Measurements from ENCODE around the gene GSTM3.
"Not testable (repeated sequence)": the region's sequence is repeated elsewhere in the genome, so short reads cannot be mapped to it uniquely, and the experiment has no call there.

Gene GSTM3

DNA sequence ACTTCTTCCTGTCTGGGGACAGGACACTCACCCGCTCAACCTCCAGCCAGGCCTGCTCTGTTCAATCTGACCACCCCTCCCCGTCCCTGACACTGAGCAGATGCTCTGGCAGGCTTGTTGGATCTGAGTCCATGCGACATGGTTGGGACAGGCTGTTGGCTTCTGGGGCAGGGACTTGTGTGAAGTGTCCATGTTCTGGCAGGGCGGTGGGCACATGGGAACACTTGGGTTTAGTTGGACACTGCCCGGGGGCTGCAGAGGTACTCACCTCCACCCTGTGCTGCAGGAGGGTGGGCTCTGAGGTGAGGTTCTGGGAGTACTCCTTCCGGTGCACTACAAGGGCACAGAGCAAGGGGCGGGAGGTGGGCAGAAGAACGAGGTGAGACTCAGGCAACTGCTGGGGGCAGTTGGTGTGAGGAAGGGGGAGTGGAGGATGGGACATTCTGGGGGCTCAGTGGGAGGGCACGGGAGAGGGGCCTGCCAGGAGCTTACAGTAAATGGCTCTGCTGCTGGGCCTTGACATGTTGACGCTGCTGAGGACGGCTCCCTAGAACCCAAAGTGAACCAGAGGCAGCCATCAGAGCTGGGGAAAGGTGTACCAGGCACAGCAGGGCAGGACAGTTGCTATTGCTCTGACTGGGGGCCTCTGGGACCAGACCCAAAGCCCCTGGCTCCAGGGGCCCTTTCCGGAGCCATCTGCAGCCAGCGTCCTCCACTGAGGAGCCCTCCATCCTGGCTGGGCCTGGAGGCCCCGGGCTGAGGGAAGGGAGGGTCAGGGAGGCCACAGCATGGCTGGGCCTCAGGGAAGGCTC, 20.6 kb upstream of the GSTM3 start:
- no peak for DNase-seq

DNA sequence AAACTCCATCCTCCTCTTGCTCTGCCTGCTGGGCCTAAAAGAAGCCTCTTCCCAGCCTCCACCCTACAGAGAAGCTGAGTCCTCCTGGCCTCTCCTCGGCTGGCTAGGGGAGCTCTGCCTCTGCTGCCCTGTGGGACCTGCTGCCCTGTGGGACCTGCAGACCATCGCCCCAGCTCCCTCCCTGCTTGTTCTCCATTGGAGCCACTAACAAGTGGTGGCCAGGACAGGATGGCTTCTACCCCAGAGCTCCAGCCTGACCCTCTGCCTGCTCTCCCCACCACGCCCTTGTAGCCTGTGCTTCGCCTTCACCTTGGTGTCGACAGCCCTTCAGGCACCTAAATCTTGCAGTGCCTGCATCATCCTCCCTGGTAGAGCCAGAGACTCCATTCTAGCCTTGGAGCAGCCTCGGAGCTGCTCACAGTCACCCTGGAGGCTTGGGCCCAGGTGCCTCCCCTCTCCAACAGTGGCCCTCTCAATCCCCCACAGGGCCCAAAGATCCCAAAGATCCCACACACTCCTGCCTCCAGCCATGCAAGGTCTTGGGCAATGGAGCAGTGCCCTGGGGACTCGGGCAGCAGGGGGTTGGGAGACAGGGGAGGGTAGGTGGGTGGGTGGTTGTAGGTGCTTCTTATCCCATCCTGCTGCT, 19.9 kb upstream of the GSTM3 start:
- DNase-seq: no peak

DNA sequence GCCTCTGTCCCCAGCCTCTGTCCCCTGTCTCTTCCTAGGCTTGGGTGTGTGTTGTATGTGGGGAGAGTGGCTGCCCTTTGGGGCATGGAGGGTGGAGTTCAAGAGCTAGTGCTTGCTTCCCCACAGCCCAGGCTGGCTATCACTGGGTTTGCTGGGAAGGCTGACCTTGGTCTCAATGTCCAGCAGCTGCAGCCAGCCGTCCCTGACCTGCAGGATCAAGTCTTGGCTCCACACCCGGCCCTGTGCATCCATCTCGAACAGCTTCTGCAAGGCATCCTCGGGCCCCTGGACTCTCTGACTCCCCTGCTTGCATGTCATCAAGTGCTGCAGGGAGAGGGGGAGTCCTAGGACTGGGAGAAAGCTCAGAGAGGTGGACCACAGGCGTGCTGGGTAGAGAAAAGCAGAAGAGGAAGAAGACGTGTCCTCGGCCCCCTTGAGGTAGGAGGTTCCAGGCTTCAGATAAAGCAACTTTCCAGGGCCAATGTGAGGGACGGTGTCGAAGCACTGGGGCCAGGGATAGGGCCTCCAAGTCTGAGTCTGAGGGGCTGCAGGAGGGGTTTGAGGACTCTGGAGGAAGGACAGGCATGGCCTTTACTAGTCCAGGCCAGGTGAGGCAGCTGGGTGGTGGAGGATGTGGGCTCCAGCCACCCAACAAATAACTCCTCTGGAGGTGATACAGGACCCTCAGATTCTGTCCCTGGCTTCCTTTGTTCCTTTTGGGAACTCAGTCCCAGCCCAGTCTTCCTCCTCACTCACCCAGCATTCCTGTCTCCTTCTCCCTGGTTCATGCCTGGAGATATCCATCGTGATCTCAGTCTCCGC, 18.9 kb upstream of the GSTM3 start:
- DNase-seq: no peak

DNA sequence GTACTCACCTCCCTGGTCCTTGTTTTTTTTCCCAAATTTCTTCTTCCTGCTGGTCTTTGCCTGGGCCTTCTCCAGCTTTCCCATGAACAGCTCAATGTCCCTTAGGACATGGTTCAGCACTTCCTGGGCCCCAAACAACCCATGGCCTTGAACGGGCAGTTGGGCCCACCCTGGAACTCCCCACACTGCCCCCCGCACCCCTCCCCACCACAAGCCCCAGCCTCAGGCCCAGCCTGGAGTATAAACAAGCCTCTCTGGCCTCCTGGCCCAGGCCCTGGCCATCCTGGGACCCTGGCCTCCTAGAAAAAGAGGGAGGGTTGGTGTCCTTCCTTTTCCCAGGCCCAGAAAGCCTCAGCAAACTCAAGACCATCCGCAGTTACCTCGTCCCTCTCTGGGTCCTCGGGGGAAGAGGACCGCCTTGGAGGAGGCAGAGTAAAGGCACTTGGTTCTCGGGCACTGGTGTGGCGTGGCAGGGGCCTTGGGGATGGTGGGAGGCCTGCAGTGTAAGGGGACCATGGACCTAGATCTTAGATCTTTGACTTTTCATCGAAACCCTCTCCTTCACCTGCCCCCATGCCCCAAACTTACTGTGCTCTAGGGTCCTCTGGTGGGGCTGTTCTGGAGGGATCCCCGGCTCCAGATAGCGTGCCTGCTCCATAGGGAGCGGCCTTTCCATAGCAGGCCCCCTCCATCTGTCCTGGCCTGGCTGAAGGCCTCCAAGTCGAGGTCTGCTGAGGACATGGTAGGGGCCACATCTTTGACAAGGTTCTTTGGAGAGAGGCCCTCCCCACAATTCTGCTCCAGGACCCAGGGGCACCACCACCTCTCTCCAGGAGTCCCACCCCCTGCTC, 17.3 kb upstream of the GSTM3 start:
- DNase-seq: no peak

DNA sequence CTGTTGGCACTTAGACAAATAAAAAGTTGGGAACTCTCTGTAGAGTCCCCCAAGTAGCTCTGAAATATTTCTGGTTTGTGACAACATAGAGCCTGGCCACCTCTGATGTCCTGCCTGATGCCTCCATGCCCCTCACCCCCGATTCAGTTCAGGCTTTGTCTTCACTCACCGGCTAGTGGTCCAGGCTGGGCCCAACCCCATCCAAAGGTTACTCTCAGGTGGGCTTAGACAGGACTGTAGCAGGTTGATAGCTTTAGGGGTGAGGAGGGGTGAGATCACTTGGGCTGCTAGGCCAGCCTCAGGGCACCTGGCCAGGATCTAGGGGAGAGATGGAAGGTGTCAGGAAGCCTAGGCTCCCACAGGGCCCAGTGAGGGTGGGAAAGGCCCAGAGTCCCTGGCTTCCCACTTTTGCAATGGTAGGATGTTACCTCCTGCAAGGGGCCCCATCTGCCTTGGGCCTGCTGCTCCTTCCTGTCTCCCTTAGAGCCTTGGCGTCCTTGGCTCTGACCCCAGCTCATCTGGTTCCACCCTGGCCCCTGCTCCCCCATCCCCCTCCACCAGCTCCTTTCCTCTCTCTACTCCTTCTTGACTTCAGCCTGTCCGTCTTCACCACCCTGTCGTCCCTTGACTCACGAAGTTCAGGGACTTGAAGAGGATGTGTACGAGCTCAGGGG, 16.1 kb upstream of the GSTM3 start:
- DNase-seq: no peak

DNA sequence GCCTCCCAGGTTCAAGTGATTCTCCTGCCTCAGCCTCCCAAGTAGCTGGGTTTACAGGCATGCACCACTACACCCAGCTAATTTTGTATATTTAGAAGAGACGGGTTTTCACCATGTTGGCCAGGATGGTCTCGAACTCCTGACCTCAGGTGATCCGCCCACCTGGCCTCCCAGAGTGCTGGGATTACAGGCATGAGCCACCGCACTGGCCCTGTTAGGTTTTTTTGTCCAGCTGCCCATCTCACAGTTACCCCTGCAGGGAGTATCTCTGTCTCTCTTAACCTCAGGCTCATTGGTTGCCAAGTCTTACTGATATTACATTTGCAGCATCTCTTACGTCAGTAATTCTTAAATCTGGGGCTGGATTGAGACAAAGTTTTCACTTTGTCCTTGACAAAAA, 15.5 kb upstream of the GSTM3 start:
- not testable (repeated sequence) for DNase-seq

DNA sequence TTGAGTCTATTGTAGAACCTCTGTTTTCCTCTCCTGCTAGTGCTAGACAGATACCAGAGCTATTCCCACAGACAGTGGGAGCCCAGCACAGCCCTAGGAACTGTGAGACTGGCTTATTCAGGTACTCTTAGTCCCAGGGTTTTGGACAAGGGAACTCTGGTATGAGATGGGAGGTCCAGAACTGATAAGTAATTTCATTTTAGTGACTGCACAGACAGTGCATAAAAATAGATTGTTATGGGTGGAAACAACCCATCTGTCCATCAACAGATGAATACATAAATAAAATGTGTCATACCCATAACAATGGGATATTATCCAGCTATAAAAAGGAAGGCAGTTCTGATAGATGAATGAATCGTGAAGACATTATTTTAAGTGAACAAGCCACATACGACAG, 13.9 kb upstream of the GSTM3 start:
- no peak for DNase-seq

DNA sequence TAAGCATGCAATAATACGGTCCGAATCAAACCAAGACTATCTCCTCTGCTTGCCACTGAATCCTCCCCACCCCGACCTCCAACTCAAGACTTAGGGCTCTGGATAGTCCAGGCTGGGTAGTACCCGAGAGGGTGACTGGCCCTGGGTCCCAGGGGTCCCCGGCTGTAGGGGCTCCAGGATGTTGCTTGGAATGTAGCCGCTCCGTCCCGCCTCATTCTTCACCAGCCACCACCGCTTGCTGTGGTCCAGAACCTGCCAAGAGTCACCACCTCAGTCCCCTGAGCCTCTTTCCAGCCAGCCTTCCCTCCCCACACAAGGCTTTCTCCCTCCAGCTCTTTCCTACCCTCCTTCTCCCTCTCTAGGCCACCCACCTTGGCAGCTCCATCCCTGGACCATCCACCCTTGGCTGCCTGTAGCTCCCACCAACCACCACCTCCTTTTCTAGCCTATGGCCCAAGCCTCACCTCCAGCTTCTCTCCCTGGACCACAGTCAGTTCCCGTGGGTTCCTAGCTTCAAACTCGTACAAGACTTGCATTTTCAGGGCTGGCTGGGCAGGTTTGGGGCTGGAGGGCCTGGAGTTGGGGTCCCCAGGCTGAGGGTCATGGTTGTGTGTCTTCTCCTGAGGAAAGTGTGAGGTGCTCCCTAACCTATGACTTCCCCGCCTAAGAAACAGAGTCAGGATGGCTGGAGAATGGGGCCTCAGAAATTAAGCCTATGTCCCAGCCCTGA, 10.9 kb upstream of the GSTM3 start:
- no peak for DNase-seq

DNA sequence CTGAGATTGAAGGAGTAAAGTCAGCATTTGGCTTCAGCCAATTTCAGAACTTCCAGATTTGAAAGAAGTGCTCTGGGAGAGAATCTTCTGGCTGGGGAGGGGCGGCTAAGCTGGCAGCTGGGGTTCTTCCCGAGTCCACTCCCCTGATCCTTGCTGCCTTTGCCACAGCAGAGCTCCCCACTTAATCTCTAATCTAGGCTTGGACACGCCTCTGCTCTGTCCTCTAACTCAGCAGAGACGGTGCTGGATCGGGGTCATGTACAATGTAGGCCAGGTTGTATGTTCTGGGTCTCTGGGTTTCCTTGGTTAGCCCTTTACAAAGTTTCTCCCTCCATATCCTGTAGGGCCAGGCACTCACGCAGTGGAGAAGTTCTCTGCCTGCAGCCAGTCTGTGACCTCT, 10.1 kb upstream of the GSTM3 start:
- no peak for DNase-seq

DNA sequence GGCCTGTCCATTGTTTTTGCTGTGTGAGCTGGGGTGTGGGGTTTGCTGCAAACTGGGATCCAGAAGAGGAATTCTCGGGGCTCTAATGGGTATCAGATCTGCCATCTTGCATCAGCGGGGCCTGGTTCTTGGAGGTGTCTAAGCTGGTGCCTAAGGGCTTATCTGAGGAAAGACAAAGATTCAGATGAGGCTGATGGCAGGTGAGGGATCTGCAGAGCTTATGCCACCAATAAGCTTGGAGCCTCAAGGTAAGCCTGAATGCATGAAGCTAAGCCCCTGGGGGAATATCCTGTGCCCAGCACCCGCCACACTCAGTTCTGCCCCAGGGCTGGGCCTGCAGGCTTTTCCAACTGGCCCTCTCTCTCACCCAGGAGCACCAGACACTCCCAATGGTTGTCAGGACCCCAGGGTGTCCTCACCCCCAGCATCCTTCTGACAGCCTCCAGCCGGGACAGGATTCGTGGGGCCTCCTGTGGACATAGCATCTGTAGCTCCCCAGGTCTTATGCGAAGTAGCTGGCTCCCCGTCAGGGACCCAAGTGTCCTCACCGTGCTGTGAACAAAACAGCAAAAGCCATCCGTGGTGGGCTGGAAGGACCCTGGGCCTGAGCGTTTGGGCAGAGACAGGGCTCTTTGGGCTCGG, 9.5 kb upstream of the GSTM3 start:
- DNase-seq: no peak

DNA sequence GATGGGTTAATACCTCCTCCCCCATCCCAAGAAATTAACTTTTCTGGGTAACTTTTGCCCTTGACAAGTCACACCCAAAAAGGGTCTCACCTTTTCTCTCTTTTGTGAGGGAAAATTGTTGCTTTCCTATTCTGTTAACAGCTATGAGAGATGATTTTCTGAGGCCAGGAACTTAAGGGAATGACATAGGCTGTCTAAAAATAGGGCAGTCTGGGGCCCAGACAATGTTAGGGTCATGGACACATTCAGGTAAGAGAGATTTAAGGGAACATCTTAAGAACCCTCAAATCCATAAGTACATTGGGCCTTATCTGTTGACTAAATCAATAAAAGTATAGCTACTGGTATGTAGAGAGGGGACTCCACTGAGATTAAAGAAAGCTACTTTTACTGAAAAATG, 8.4 kb upstream of the GSTM3 start:
- DNase-seq: no peak

DNA sequence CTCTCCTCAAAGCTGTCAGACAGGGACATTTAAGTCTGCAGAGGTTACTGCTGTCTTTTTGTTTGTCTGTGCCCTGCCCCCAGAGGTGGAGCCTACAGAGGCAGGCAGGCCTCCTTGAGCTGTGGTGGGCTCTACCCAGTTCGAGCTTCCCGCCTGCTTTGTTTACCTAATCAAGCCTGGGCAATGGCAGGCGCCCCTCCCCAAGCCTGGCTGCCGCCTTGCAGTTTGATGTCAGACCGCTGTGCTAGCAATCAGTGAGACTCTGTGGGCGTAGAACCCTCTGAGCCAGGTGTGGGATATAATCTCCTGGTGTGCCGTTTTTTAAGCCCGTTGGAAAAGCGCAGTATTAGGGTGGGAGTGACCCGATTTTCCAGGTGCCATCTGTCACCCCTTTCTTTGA, 7.5 kb upstream of the GSTM3 start:
- DNase-seq: not testable (repeated sequence)

DNA sequence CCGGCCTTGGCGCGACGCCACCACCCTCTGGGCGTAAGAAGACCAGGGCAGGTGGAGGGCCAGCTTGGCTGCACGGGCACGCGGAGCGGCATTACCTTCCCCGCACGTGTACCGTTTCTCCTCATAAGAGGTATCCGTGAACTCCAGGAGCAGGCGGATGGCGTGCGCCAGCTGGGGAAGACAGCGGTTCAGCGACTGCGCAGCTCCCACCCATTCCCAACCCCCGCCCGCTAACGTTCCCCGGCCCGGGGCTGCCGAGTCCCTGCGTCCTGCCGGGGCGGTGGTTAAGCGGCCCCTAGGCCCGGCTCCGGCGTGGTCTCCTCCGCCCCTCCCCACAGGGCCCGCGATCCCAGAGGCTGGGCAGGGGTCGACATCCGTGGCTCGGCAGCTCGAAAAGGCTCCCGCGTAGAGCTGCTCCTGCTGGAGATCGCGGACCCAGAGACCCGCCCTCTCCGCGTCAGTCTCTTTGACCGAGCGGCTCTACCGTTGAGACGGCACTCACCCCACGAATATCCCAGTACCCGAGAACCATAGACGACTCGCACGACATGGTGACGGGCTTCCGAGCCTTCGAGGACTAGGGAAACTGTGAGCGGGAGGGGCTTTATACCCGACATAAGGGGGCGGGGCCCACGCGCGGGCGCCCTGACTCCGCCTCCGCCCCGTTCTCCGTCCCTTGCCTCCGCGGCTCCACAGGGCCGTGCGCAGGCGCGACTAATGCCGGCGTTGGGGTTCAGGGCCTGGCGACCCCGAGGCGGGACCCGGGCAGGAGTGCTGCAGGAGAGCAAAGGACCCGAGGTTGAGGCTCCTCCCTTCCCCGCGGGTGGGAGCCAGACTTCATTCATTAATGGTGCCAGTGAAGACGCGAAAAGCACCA, 862 bp downstream of the GSTM3 start:
- DNase-seq: peak; percentile 86

DNA sequence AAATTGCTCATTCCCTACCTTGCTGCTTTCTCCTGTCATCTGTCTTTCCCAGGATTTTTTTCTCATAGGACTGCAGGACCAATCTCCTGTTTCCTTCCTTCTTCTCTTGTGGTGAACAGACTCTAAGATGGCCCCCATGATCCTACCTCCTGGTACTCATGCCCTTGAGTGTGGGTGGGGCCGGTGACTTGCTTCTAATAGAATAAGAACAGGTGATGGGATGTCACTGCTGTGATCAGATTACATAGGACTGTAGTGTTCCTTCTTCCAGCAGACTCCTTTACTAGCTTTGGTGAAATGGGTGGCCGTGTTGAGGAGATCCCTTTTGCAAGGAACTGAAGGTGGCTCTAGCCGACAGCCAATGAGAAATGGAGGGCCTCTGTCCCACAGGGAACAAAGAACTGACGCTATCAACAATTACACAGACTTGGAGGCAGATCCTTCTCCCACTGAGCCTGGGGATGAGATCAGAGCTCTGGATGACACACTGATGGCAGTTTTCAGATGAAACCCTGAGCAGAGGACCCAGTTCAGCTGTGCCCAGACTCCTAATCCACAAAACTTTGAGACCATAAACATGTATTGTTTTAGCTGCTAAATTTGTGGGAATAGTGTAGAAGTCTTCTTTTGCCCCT, 7.5 kb downstream of the GSTM3 start:
- no peak for DNase-seq

DNA sequence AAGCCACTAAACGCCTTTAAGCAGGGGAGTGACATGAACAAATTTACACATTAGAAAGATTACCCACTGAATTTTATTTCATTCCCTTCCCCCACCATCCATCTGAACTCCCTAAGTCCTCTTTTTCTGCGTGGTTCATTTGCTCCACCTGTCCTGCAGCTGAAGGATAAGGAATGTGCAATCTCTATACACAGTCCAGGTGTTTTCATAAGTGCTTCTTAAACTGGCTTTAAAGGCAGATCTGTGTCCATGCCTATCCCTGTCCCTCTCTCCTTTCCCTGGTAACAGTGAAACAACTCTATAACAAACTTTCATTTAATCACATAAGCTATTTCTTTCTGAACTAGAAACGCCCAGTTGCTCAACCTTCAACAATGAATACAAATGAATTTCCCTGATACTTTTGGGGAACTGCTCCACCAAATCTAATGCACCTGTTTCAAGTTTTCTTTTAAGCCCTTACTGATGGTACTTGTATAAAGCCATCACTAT, 8.4 kb downstream of the GSTM3 start:
- no peak for DNase-seq

DNA sequence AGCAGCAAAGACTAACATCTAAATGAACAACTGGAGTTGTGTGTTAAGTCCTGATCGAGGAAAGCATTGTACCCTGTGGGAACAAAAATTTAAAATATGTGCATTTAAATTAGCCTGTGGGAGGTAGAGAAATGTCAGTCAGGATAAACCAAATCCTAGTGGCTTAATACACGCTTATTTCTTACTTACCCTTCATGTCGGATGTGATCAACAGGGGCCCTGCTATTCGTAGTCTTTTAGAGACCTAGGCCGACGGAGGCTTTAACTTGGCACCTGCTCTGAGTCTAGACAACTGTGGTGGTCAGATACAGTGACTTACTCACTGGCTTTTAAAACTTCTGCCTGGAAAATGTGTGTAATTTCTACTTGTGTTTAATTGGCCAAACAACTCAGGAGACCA, 10.2 kb downstream of the GSTM3 start:
- DNase-seq: no peak

DNA sequence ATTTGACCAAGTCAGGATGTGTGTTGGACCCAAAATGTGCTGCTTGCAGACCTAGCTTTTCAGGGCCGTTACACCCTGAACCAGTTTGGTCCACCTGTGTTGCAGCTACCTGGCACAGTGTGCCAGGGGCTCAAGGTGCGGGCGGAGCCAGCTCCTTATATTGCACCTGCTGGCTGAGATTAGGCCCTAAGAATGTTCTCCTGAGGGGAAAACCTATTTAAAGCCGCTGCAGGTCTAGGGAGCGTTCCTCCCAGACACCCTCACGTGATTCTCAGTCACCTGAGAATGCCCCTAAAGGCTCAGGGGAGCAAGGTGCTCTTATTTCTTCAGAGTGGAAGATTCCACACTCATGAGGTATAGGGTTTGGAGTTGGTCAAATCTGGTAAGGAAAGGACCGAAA, 12.0 kb downstream of the GSTM3 start:
- no peak for DNase-seq

DNA sequence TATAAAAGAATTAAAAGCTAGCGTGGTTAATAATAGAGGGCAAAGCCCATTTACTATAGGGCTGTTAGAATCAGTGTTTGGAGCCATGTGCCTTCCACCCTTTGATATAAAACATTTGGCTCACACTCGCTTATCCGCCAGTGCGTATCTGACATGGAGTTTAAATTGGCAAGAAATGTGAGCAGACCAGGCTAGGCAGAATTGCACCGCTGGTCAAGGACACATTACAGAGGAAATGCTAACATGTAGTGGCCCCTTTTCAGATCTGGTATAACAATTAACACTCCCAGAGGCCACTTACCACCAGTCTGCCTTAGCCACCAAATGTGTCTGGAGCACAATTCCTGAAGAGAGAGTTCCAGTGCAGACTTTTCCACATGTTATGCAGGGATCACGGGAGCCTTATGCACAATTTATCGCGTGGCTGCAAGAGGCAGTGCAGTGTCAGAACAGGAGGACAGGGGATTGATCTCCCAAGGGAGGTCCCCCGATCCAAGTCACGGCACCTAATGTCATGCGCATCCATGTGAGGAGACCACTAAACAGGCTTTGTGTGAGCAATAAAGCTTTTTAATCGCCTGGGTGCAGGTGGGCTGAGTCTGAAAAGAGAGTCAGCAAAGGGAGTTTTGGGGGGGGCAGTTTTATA, 14.0 kb downstream of the GSTM3 start:
- DNase-seq: no peak

DNA sequence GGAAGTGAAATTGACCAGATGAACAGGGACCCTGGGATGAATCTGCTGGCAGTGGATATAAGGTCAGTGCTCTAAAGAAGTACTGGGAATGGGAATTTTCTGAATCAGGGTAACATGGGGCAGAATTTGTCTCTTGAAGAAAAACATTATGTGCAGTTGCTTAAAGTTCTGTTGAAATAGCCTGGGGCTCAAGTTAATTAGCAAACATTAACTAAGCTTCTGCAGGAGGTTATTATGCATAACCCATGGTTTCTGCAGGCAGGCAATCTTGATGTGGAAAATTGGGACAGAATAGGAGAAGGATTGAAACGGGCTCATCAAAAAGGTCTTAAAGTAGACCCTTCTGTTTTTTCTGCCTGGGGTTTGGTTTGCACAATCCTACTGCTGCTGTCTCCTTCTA, 14.8 kb downstream of the GSTM3 start:
- no peak for DNase-seq

Measured in CD4-positive, alpha-beta T cell treated with Interleukin-6 for 4 hours (primary cell).